ENCODE results near the gene UFSP2.

- TF ChIP-seq EZH2 (IDR thresholded peaks at IDR 0.05), result no peak
- peak; percentile 78 for TF ChIP-seq POLR2AphosphoS5 (IDR thresholded peaks at IDR 0.05; ENCODE audit: borderline replicate concordance, low read depth, low read length)
Observed at GRCh38 chr4:185395956-185396723, 29.6 kb downstream of the UFSP2 start.
